ENCODE data around the gene PIP4P1.

DNA sequence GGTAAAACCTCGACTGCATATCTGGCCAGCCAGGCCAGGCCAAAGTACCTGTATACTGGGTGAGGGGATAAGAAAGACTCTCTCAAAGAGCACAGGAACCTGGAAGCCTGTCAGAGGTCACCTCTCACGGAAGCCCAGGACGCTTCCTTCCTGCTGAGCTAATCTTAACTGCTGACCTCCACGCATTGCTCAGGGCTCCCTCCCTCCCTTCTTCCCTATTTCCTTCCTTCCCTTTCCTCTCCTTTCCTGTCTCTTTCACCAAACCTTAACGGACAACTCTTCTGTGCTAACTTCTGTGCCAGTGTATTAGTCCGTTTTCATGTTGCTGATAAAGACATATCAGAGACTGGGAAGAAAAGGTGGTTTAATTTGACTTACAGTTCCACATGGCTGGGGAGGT lies 29.3 kb upstream of the PIP4P1 start:
- TF ChIP-seq, protein P1, sequence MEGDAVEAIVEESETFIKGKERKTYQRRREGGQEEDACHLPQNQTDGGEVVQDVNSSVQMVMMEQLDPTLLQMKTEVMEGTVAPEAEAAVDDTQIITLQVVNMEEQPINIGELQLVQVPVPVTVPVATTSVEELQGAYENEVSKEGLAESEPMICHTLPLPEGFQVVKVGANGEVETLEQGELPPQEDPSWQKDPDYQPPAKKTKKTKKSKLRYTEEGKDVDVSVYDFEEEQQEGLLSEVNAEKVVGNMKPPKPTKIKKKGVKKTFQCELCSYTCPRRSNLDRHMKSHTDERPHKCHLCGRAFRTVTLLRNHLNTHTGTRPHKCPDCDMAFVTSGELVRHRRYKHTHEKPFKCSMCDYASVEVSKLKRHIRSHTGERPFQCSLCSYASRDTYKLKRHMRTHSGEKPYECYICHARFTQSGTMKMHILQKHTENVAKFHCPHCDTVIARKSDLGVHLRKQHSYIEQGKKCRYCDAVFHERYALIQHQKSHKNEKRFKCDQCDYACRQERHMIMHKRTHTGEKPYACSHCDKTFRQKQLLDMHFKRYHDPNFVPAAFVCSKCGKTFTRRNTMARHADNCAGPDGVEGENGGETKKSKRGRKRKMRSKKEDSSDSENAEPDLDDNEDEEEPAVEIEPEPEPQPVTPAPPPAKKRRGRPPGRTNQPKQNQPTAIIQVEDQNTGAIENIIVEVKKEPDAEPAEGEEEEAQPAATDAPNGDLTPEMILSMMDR (IDR thresholded peaks at IDR 0.05) = no peak
- no peak for TF ChIP-seq POLR2A (IDR thresholded peaks at IDR 0.05)
- TF ChIP-seq EP300 (IDR thresholded peaks at IDR 0.05) = no peak
- no peak for TF ChIP-seq POLR2AphosphoS5 (IDR thresholded peaks at IDR 0.05)

Measured in gastroesophageal sphincter (tissue), 3 donors.